Astrocyte of the spinal cord (primary cell): Measurements from ENCODE around the gene TENT5C.

Experiments
- DNase-seq: peaks from one replicate; pipeline ENCODE4 v3.0.0; 2011; ENCODE audit warnings: low read depth, low spot score
- H3K4me3 ChIP-seq: 2 replicates; pipeline ENCODE4 v1.5.1; 2011; ENCODE audit warnings: low read depth, mild to moderate bottlenecking, low read length, moderate library complexity
- CTCF ChIP-seq: IDR thresholded peaks from 2 replicates; pipeline ENCODE4 v1.5.1; 2012; ENCODE audit warnings: low read depth, mild to moderate bottlenecking, low read length, inconsistent platforms
- in situ Hi-C: cut with HindIII; loops from 2 replicates; pipeline ENCODE4 v1.10.0; 2017; ENCODE audit warnings: low sequenced_read_pairs

Gene TENT5C

GRCh38 chr1:117642963-117643362 lies 37.1 kb downstream of the TENT5C start:
- TF ChIP-seq CTCF: no peak
- no peak overlapping the region for H3K4me3 ChIP-seq
- no peak for DNase-seq
- in situ Hi-C loops: no loop called here

DNA sequence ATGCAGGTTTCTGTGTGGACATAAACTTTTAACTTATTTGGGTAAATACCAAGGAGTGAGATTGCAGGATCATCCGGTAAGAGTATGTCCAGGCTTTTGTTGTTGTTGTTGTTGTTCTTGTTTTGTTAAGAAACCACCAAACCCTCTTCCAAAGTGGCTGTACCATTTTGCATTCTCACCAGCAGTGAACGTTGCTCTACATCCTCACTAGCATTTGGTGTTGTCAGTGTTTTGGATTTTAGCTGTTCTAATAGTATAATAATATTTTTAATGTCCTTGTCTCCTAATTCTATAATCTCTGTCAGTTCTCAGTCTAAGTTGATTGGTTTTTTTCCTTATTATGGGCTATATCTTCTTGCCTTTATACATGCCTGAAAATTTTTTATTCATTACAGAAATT lies 37.8 kb downstream of the TENT5C start:
- in situ Hi-C loops: no loop called here
- TF ChIP-seq CTCF: no peak
- H3K4me3 ChIP-seq: no peak overlapping the region
- DNase-seq: no peak

- TF ChIP-seq CTCF: no peak
- in situ Hi-C loops: no loop called here
- H3K4me3 ChIP-seq: no peak overlapping the region
- DNase-seq: no peak
These were observed 39.0 kb downstream of the TENT5C start for GRCh38 chr1:117644696-117645311.

- H3K4me3 ChIP-seq: no peak overlapping the region
- DNase-seq: no peak
- no peak for TF ChIP-seq CTCF
- in situ Hi-C loops: no loop called here
These were observed 39.5 kb downstream of the TENT5C start for GRCh38 chr1:117645343-117645742.

GRCh38 chr1:117646007-117646811 lies 40.4 kb downstream of the TENT5C start:
- no peak for TF ChIP-seq CTCF
- in situ Hi-C loops: no loop called here
- no peak overlapping the region for H3K4me3 ChIP-seq
- DNase-seq: no peak

GRCh38 chr1:117646956-117647355 lies 41.1 kb downstream of the TENT5C start:
- no peak for TF ChIP-seq CTCF
- DNase-seq: no peak
- in situ Hi-C loops: no loop called here
- no peak overlapping the region for H3K4me3 ChIP-seq
